Central memory CD4-positive, alpha-beta T cell (primary cell): ENCODE results near the gene RTN3.
"Not testable (repeated sequence)": the region's sequence is repeated elsewhere in the genome, so short reads cannot be mapped to it uniquely, and the experiment has no call there.

Experiments used
- DNase-seq: peaks from one replicate; pipeline ENCODE4 v3.0.0; 2022

The RTN3 gene

GRCh38 chr11:63683133-63683991, 2.1 kb downstream of the RTN3 start:
- DNase-seq, result no peak

- DNase-seq, result not testable (repeated sequence)
Observed at GRCh38 chr11:63685158-63685721, 3.9 kb downstream of the RTN3 start.

- DNase-seq, result no peak
Observed at GRCh38 chr11:63686926-63687325, 5.6 kb downstream of the RTN3 start.

GRCh38 chr11:63687845-63688244, 6.5 kb downstream of the RTN3 start:
- no peak for DNase-seq

GRCh38 chr11:63694596-63694995, 13.3 kb downstream of the RTN3 start:
- no peak for DNase-seq

GRCh38 chr11:63698976-63699733, 17.9 kb downstream of the RTN3 start:
- no peak for DNase-seq

- no peak for DNase-seq
Observed at GRCh38 chr11:63699896-63700295, 18.6 kb downstream of the RTN3 start.

GRCh38 chr11:63705526-63705925, 24.2 kb downstream of the RTN3 start:
- no peak for DNase-seq

- DNase-seq, result no peak
Observed at GRCh38 chr11:63708764-63709163, 27.5 kb downstream of the RTN3 start.

GRCh38 chr11:63709336-63709884, 28.1 kb downstream of the RTN3 start:
- DNase-seq, result no peak

GRCh38 chr11:63710476-63711217, 29.3 kb downstream of the RTN3 start:
- DNase-seq, result no peak

GRCh38 chr11:63711838-63712237, 30.5 kb downstream of the RTN3 start:
- no peak for DNase-seq

- no peak for DNase-seq
Observed at GRCh38 chr11:63713766-63714165, 32.5 kb downstream of the RTN3 start.

GRCh38 chr11:63716046-63716445, 34.7 kb downstream of the RTN3 start:
- no peak for DNase-seq

GRCh38 chr11:63719001-63719400, 37.7 kb downstream of the RTN3 start:
- no peak for DNase-seq

GRCh38 chr11:63719987-63720386, 38.7 kb downstream of the RTN3 start:
- no peak for DNase-seq

GRCh38 chr11:63720611-63721010, 39.3 kb downstream of the RTN3 start:
- no peak for DNase-seq

GRCh38 chr11:63729326-63729725, 48.0 kb downstream of the RTN3 start:
- DNase-seq, result no peak

- DNase-seq, result no peak
Observed at GRCh38 chr11:63736864-63737263, 55.6 kb downstream of the RTN3 start.

- DNase-seq, result no peak
Observed at GRCh38 chr11:63737718-63738117, 56.4 kb downstream of the RTN3 start.

GRCh38 chr11:63738720-63739360, 57.5 kb downstream of the RTN3 start:
- DNase-seq, result peak; percentile 30
